IPS-18c (cell line): ENCODE measurements around the gene BCAR1.
"Not testable (repeated sequence)": the region's sequence is repeated elsewhere in the genome, so short reads cannot be mapped to it uniquely, and the experiment has no call there.

Source experiments
- H3K4me3 ChIP-seq: 2 replicates; pipeline ENCODE4 v1.7.0; 2013; ENCODE audit warnings: low read depth, mild to moderate bottlenecking, low read length, moderate library complexity; ENCODE audit not compliant: insufficient read depth
- H3K9me3 ChIP-seq: one replicate; pipeline ENCODE4 v1.6.1; 2013; ENCODE audit warnings: mild to moderate bottlenecking, low read length, moderate library complexity; ENCODE audit not compliant: control insufficient read depth, insufficient read depth

The BCAR1 gene

GRCh38 chr16:75204905-75205304 lies 46.5 kb downstream of the BCAR1 start:
- H3K4me3 ChIP-seq: not testable (repeated sequence)

DNA sequence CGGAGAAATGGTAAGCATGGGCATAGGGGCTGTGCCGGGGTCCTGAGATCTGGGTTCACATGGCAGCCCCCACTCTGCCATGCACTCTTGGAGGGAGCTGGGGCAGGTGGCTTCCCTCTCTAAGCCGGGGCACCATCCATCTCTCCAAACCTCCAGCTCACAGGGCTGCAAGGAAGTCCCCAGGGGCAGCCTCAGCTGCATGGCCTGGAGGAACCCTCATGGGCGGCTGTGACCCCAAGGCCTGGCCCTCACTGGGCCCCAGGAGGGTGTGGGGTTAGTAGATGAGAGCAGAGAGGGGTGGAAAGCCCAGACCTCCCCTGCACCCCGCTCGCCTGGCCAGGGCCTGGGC lies 47.0 kb downstream of the BCAR1 start:
- Histone ChIP-seq H3K4me3 (no peak overlapping the region), H3K9me3 (no peaks in the 10 kb centered on the region)

More at GRCh38 chr16:75204905-75205304, 46.5 kb downstream of the BCAR1 start:
- H3K9me3 ChIP-seq: not testable (repeated sequence)

DNA sequence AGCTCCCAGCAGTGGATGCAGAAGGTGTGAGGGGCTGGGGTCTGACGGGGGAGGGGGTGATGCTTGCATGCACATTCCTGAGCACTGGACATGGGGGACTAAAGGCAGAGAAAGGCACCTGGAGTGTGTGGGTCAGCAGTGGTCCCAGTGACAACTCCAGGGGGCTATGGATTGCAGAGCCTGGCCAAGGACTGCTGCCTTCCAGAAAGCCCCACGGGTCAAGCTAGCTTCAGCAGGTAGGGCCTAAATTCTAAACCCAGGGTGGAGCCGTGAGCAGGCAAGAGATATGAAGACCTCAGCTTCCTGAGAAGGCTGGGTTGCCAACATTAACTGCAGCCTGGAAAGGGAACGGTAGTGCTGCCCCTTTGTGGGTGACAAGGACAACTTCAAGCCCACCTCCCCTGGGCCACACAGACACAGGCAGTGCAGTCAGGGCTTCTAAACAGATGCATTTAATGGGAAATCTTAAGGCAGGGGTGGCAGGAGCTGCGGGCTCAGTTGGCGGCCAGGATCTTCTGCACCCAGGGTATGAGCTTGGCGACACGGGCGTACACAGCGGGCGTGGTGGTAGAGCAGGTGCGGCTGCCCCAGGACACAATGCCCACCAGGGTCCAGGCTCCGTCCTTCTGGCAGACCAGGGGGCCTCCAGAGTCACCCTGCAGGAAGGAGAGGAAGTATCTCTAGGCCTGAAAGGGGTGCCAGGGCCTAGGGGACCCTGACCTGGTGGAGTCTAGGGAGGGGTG lies 47.6 kb downstream of the BCAR1 start:
- Histone ChIP-seq H3K9me3 (no peaks in the 10 kb centered on the region), H3K4me3 (no peak overlapping the region)

DNA sequence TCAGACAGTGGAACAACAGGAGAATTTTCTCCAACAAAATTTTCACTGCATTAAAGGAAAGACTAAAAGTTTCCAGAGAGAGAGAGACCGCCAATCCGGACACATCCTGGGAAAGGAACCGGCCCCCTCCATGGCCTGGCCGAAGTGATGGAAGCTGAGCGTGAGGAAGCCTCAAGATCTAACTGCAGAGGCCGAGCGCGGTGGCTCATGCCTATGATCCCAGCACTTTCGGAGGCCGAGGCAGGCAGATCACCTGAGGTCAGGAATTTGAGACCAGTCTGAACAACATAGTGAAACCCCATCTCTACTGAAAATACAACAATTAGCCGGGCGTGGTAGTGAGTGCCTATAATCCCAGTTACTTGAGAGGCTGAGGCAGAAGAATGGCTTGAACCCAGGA lies 48.3 kb downstream of the BCAR1 start:
- H3K4me3 ChIP-seq: no peak overlapping the region
- H3K9me3 ChIP-seq: no peaks in the 10 kb centered on the region

- H3K9me3 ChIP-seq: no peaks in the 10 kb centered on the region
- H3K4me3 ChIP-seq: no peak overlapping the region
Measured at GRCh38 chr16:75202069-75202590, 49.3 kb downstream of the BCAR1 start.

GRCh38 chr16:75198135-75198600 lies 53.3 kb downstream of the BCAR1 start:
- H3K4me3 ChIP-seq: no peak overlapping the region
- H3K9me3 ChIP-seq: no peaks in the 10 kb centered on the region

- Histone ChIP-seq H3K9me3 (no peaks in the 10 kb centered on the region), H3K4me3 (no peak overlapping the region)
Measured at GRCh38 chr16:75197522-75198134, 53.8 kb downstream of the BCAR1 start.

- Histone ChIP-seq H3K4me3 (no peak overlapping the region), H3K9me3 (no peaks in the 10 kb centered on the region)
Measured at GRCh38 chr16:75196836-75197235, 54.6 kb downstream of the BCAR1 start.

DNA sequence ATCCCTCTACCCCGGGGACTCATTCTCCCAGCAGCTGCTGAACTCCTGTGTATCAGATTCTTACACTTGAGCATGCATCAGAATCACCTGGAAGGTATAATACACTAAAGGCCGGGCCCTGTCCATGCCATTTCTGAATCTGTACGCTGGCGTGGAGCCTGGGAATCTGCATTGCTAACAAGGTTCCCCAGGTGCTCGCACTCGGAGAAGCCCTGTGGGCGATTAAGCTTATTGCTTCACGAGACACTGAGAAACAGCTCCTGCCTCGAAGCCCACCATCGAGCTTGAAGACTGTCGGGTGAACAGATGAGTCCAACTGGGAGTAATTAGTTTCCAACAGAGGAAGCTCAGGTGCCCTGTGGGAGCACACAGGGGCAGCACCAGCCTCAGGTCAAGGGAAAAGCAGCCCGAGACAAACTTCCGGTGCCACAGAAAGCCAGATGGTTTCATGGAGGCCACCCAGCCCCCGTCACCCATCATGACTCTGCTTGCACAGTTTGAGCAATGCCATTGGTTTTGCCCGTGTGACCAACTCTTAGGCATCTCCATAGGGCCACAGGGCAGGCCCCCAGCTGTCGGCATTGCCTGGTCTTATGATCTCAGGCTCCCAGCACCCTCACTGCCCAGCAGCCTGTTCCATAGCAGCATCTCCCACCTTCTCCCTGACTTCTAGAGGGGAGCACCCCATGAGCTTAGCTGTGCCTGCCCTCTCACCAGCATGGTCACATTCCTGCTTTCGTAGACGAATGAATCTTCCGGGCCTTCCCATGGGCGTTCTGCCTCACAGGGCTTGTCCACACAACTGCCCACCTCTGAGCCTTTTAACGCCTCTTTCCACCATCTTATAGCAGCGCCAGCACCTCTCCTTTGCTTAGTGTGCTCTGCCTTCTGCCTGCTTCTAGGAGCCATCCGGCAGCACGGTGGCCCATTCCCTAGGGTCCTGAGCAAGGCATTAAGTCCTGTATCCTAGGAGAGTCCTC lies 55.3 kb downstream of the BCAR1 start:
- no peak overlapping the region for H3K4me3 ChIP-seq
- H3K9me3 ChIP-seq: no peaks in the 10 kb centered on the region

DNA sequence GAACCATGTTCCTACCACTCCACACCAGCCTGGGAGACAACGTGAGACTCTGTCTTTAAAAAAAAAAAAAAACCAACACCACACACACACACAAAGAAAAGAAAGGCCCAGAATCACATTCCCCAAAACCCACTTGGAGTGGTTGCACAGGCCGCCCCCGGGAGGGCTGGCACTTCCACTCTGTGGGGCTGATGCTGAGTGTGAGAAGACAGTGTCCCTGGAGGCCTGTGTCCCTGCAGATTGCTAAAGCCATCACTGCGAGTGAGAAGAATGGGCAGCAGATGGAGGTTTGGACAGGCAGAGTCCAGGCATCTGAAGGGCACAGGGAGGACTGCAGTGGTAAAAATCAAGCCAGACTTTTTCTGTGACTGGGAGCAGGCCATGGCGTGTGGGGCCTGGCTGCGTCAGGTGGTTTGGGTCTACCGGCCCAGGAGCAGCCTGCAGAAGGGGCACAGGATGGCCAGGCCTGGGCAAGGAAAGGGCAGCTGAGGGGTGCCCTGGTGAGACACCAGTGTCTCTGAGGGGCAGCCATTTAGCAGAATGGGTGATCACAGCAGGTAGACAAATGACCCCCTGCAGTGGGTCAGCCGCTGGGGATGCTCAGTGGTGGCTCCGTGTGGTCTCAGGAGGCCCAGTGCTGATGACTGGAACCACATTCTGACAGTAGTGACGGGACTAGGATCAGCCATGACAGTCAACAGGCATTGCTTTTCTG lies 57.5 kb downstream of the BCAR1 start:
- Histone ChIP-seq H3K9me3 (no peaks in the 10 kb centered on the region), H3K4me3 (no peak overlapping the region)

GRCh38 chr16:75193265-75193650 lies 58.2 kb downstream of the BCAR1 start:
- Histone ChIP-seq H3K9me3 (no peaks in the 10 kb centered on the region), H3K4me3 (no peak overlapping the region)

GRCh38 chr16:75192606-75193264 lies 58.7 kb downstream of the BCAR1 start:
- no peak overlapping the region for H3K4me3 ChIP-seq
- H3K9me3 ChIP-seq: no peaks in the 10 kb centered on the region

DNA sequence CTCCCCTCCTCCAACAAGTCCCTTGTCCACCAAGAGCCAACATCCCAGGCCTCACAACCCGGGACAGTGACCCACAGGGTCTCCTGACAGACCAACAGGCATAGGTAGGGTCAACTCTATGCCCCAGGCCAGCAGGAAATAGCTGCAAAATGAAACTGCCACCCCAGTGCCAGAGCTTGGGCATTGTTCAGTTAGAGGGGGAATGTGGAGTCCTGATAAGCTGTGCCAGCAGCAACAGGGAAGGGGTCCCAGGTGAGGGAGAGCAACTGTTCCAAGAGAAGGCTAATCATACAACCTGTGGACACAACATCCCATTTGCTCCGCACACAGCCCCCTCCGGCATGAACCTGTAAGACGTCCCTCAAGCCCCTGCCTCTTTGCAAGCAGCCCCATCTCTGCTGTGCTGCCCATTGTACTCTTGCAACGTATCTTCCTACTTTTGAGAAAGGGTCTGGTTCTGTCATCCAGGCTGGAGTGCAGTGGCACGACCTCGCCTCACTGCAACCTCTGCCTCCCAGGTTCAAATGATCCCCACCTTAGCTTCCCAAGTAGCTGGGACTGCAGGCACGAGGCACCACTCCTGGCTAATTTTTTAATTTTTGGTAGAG lies 61.7 kb downstream of the BCAR1 start:
- H3K9me3 ChIP-seq: no peaks in the 10 kb centered on the region
- H3K4me3 ChIP-seq: no peak overlapping the region

- H3K4me3 ChIP-seq: no peak overlapping the region
- no peaks in the 10 kb centered on the region for H3K9me3 ChIP-seq
Measured at GRCh38 chr16:75188832-75189477, 62.5 kb downstream of the BCAR1 start.

DNA sequence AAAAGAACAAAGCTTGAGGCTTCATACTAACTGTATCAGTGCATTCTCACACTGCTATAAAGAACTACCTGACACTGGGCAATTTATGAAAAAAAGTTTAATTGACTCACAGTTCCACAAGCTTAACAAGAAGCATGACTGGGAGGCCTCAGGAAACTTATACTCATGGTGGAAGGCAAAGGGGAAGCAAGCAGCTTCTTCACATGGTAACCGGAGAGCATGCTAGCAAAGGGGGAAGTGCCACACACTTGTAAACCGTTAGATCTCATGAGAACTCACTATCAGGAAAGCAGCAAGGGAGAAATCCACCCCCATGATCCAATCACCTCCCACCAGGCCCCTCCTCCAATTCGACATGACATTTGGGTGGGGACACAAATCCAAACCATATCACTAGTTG lies 69.8 kb downstream of the BCAR1 start:
- no peaks in the 10 kb centered on the region for H3K9me3 ChIP-seq
- H3K4me3 ChIP-seq: no peak overlapping the region

DNA sequence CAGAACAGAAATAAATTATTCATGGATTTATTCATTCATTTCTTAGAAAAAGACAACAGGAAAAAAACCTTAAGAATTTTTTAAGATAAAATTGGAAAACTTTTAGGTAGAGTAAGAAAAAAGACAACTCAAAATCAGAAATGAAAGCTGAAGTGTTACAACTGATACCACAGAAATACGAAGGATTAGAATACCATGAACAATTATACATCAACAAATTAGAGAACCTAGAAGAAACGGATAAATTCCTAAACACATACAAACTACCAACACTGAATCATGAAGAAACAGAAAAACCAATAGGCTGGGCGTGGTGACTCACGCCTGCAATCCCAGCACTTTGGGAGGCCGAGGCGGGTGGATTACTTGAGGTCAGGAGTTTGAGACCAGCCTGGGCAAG lies 72.2 kb downstream of the BCAR1 start:
- peaks cover 7% of the 10 kb centered on the region for H3K9me3 ChIP-seq
- H3K4me3 ChIP-seq: no peak overlapping the region
